ENCODE data around the gene ZNF273.

- TF ChIP-seq, protein P1, sequence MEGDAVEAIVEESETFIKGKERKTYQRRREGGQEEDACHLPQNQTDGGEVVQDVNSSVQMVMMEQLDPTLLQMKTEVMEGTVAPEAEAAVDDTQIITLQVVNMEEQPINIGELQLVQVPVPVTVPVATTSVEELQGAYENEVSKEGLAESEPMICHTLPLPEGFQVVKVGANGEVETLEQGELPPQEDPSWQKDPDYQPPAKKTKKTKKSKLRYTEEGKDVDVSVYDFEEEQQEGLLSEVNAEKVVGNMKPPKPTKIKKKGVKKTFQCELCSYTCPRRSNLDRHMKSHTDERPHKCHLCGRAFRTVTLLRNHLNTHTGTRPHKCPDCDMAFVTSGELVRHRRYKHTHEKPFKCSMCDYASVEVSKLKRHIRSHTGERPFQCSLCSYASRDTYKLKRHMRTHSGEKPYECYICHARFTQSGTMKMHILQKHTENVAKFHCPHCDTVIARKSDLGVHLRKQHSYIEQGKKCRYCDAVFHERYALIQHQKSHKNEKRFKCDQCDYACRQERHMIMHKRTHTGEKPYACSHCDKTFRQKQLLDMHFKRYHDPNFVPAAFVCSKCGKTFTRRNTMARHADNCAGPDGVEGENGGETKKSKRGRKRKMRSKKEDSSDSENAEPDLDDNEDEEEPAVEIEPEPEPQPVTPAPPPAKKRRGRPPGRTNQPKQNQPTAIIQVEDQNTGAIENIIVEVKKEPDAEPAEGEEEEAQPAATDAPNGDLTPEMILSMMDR (IDR thresholded peaks at IDR 0.05; ENCODE audit: low read depth, low read length) = no peak
- no peak for TF ChIP-seq EZH2phosphoT487 (IDR thresholded peaks at IDR 0.05; ENCODE audit: low read depth)
These were observed 27.2 kb upstream of the ZNF273 start for GRCh38 chr7:64875658-64876406.
